ENCODE measurements around the gene LETM1. TPM values are rescaled to one million over a fixed set of nuclear protein-coding genes. Genes with fewer than 3 reads are reported as not detected.

Gene LETM1
- total RNA-seq, 2 experiments from 2014 or later, result 58.3 to 66.8 TPM

DNA sequence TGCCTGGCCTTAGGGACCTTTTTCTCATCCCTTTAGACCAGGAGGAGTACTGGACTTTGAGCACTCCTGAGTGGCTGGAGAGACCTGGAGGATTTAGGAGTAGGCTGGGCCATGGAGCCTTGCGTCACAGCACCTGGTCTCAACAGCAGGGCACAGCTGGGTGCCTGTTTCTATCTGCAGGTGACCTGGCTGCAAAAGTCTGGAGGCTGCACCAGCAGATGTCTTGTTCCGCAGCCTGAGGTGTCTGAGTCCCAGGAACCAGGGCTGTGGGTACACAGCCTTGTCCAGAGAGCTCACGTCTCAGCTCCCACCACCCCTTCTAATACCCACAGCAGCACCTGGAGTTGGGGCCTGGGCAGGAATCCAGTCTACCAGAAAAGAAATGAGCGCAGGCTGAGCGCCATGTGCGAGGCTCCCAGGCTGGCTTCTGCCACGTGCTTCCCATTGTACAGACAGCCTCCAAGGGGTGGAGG, 10.3 kb upstream of the LETM1 start:
- CTCF ChIA-PET (ENCODE audit: unreplicated experiment), result no interaction called here
- H4K20me1 ChIP-seq (ENCODE audit: insufficient read depth, low read length), result no peaks in the 10 kb centered on the region
- H3K9me3 ChIP-seq (ENCODE audit: low read length), result no peaks in the 10 kb centered on the region
- H3K36me3 ChIP-seq (ENCODE audit: insufficient read depth, low read length), result no peaks in the 10 kb centered on the region
- H3K4me3 ChIP-seq (ENCODE audit: low read depth, low read length, poor library complexity, severe bottlenecking), result no peak overlapping the region
- H3K27ac ChIP-seq (ENCODE audit: low read depth, low read length, poor library complexity, severe bottlenecking), result no peak overlapping the region
- H3K79me2 ChIP-seq (ENCODE audit: insufficient read depth, low read depth, low read length), result no peaks in the 10 kb centered on the region
- H3K4me2 ChIP-seq (ENCODE audit: low read length), result no peak overlapping the region
- no TSS peak for BruUV-seq (replicated peaks)
- no peaks in the 10 kb centered on the region for H3K9me2 ChIP-seq (ENCODE audit: insufficient read depth, low read length)
- TF ChIP-seq CTCF (conservative IDR thresholded peaks at IDR 0.05; ENCODE audit: low read length), result no peak
- no peak for TF ChIP-seq EZH2phosphoT487 (IDR thresholded peaks at IDR 0.05; ENCODE audit: borderline replicate concordance, low read depth, low read length)
- DNase-seq (ENCODE audit: low spot score), result peak; percentile 41
- POLR2A ChIA-PET, result no interaction called here
- no peak overlapping the region for H2AFZ ChIP-seq (ENCODE audit: low read length)
- intact Hi-C loops (cut with micrococcal nuclease; ENCODE audit: unreplicated experiment), result no loop called here
- peaks cover 21% of the 10 kb centered on the region for H3K4me1 ChIP-seq (ENCODE audit: insufficient read depth, low read length, poor library complexity, severe bottlenecking)

DNA sequence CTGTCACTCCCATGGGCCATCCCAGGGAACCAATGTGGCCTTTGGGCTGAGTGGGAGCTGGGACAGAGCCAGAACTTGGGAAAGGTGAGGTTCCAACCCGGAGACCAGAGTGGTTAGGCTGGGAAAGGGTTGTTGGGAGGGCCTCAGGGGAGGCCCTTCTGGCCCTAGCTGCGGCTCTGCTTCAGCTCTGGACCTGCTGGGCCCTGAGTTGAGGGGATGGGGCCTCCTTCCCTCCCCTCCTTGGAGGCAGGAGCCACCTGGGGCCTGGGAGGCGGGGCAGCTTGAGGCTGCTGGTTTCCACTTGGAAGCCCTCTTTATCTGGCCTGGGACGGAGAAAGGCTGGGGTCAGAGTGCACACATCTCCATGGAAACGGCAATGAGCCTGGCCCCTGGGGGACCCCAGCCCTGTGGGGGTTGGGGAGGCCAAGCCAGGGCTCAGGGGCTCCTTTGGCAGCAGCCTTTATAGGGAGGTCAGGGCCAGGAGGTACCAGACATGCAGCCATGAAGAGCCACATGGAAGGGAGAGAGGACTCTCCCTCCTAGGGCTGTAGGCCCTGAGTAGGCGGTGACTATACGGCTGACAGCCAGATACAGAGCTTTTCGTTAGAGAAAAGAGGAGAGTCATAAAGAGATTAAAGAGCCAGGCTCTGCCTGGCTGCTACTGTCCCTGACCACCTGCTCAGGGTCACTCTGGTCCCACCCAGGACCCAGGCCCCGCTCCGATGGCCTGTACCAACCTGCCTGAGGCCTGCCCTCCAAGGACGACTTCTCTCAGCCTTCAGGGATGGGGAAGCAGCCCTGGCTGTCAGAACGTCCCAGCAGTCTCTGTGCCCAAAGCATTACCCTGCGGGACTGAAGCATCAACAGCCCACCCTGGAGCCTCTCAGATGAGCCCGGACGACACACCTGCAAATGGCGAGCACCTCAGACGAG, 8.4 kb upstream of the LETM1 start:
- H2AFZ ChIP-seq (ENCODE audit: low read length), result no peak overlapping the region

More for the DNA sequence above, 8.4 kb upstream of the LETM1 start:
- no TSS peak for BruUV-seq (replicated peaks)
- peaks cover 13% of the 10 kb centered on the region for H3K4me1 ChIP-seq (ENCODE audit: insufficient read depth, low read length, poor library complexity, severe bottlenecking)
- TF ChIP-seq CTCF (conservative IDR thresholded peaks at IDR 0.05; ENCODE audit: low read length) (no peak), EZH2phosphoT487 (IDR thresholded peaks at IDR 0.05; ENCODE audit: borderline replicate concordance, low read depth, low read length) (no peak)
- intact Hi-C loops (cut with micrococcal nuclease; ENCODE audit: unreplicated experiment), result no loop called here
- no peaks in the 10 kb centered on the region for H3K36me3 ChIP-seq (ENCODE audit: insufficient read depth, low read length)
- ChIA-PET POLR2A (no interaction called here), CTCF (ENCODE audit: unreplicated experiment) (no interaction called here)
- no peaks in the 10 kb centered on the region for H3K9me2 ChIP-seq (ENCODE audit: insufficient read depth, low read length)
- no peak for DNase-seq (ENCODE audit: low spot score)
- no peaks in the 10 kb centered on the region for H3K79me2 ChIP-seq (ENCODE audit: insufficient read depth, low read depth, low read length)
- no peak overlapping the region for H3K4me2 ChIP-seq (ENCODE audit: low read length)
- no peak overlapping the region for H3K4me3 ChIP-seq (ENCODE audit: low read depth, low read length, poor library complexity, severe bottlenecking)
- H4K20me1 ChIP-seq (ENCODE audit: insufficient read depth, low read length), result no peaks in the 10 kb centered on the region
- H3K9me3 ChIP-seq (ENCODE audit: low read length), result no peaks in the 10 kb centered on the region
- H3K27ac ChIP-seq (ENCODE audit: low read depth, low read length, poor library complexity, severe bottlenecking), result no peak overlapping the region

All from OCI-LY7 (cell line).